ENCODE results near the gene SCAP.

DNA sequence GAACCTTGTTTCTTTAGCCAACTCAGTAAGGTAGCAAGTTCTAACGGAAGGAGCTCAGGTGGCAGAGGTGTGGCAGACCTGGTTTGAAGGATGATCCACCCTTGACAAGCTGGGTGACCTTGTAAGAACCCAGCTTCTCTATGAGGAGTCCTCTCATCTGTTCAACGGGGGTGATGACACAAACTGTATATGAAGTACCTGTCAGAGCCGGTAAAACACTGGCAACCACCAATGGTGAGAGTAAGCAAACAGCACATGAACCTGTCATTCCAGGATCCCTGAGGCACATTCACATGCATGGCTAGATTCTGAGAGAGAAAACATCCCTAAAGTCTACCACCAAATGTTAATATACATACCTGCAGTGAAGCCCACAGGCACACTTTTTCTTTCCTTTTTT, 2.4 kb downstream of the SCAP start:
- TF ChIP-seq MXI1 (IDR thresholded peaks at IDR 0.05; ENCODE audit: low read depth, low read length) (no peak), POLR2AphosphoS5 (IDR thresholded peaks at IDR 0.05; ENCODE audit: low read depth, low read length) (no peak)
- TF ChIP-seq, protein P1, sequence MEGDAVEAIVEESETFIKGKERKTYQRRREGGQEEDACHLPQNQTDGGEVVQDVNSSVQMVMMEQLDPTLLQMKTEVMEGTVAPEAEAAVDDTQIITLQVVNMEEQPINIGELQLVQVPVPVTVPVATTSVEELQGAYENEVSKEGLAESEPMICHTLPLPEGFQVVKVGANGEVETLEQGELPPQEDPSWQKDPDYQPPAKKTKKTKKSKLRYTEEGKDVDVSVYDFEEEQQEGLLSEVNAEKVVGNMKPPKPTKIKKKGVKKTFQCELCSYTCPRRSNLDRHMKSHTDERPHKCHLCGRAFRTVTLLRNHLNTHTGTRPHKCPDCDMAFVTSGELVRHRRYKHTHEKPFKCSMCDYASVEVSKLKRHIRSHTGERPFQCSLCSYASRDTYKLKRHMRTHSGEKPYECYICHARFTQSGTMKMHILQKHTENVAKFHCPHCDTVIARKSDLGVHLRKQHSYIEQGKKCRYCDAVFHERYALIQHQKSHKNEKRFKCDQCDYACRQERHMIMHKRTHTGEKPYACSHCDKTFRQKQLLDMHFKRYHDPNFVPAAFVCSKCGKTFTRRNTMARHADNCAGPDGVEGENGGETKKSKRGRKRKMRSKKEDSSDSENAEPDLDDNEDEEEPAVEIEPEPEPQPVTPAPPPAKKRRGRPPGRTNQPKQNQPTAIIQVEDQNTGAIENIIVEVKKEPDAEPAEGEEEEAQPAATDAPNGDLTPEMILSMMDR (IDR thresholded peaks at IDR 0.05), result no peak

Measured in SK-N-SH (cell line).